Kidney epithelial cell (primary cell): ENCODE data around the gene TEX38. TPM values are rescaled to one million over a fixed set of nuclear protein-coding genes. Genes with fewer than 3 reads are reported as not detected.
"Not testable (repeated sequence)": the region's sequence is repeated elsewhere in the genome, so short reads cannot be mapped to it uniquely, and the experiment has no call there.

Source experiments
- DNase-seq: peaks from one replicate; pipeline ENCODE4 v3.0.0-alpha.2; 2010; ENCODE audit warnings: low read depth
- H3K27me3 ChIP-seq: 2 replicates; pipeline ENCODE4 v1.6.0; 2011; ENCODE audit warnings: low read length; ENCODE audit not compliant: control insufficient read depth, insufficient read depth
- H3K36me3 ChIP-seq: 2 replicates; pipeline ENCODE4 v1.5.1; 2011; ENCODE audit warnings: low read length; ENCODE audit not compliant: control insufficient read depth, insufficient read depth
- H3K4me3 ChIP-seq: 2 replicates; pipeline ENCODE4 v1.5.1; 2011; ENCODE audit warnings: low read depth, mild to moderate bottlenecking, control low read depth, low read length
- CTCF ChIP-seq: IDR thresholded peaks from 2 replicates; pipeline ENCODE4 v1.5.1; 2011; ENCODE audit warnings: mild to moderate bottlenecking, moderate library complexity, low read length, control low read depth, inconsistent platforms; ENCODE audit not compliant: insufficient read depth, poor library complexity, severe bottlenecking
- total RNA-seq: library from RNA; depleted of rRNA; stranded (reverse); fragments of >200 nt; gene quantifications from 2 replicates; pipeline ENCODE4 v1.2.3, GENCODE V29; 2015

Gene TEX38
- total RNA-seq, 1 donor from 2014 or later, result not detected

GRCh38 chr1:46645815-46646214, 25.8 kb upstream of the TEX38 start:
- no peak overlapping the region for H3K4me3 ChIP-seq

GRCh38 chr1:46646331-46646730, 25.3 kb upstream of the TEX38 start:
- TF ChIP-seq CTCF, result no peak
- H3K4me3 ChIP-seq, result no peak overlapping the region
- DNase-seq, result no peak
- no peaks in the 10 kb centered on the region for H3K36me3 ChIP-seq
- no peaks in the 10 kb centered on the region for H3K27me3 ChIP-seq

More at GRCh38 chr1:46645815-46646214, 25.8 kb upstream of the TEX38 start:
- TF ChIP-seq CTCF, result no peak
- Histone ChIP-seq H3K36me3 (no peaks in the 10 kb centered on the region), H3K27me3 (no peaks in the 10 kb centered on the region)
- no peak for DNase-seq

- no peak for TF ChIP-seq CTCF
- no peak for DNase-seq
- no peak overlapping the region for H3K4me3 ChIP-seq
- no peaks in the 10 kb centered on the region for H3K36me3 ChIP-seq
- no peaks in the 10 kb centered on the region for H3K27me3 ChIP-seq
Observed at GRCh38 chr1:46646844-46647243, 24.8 kb upstream of the TEX38 start.

- DNase-seq, result no peak
- Histone ChIP-seq H3K4me3 (no peak overlapping the region), H3K36me3 (no peaks in the 10 kb centered on the region), H3K27me3 (no peaks in the 10 kb centered on the region)
- no peak for TF ChIP-seq CTCF
Observed at GRCh38 chr1:46647611-46648010, 24.0 kb upstream of the TEX38 start.

- DNase-seq, result no peak
- Histone ChIP-seq H3K27me3 (no peaks in the 10 kb centered on the region), H3K36me3 (no peaks in the 10 kb centered on the region), H3K4me3 (no peak overlapping the region)
- no peak for TF ChIP-seq CTCF
Observed at GRCh38 chr1:46649764-46650163, 21.9 kb upstream of the TEX38 start.

- no peaks in the 10 kb centered on the region for H3K36me3 ChIP-seq
- no peak overlapping the region for H3K4me3 ChIP-seq
- DNase-seq, result no peak
- no peaks in the 10 kb centered on the region for H3K27me3 ChIP-seq
- TF ChIP-seq CTCF, result no peak
Observed at GRCh38 chr1:46650491-46650890, 21.2 kb upstream of the TEX38 start.

- H3K36me3 ChIP-seq, H3K27me3 ChIP-seq, H3K4me3 ChIP-seq, DNase-seq: not testable (repeated sequence)
Observed at GRCh38 chr1:46651152-46651551, 20.5 kb upstream of the TEX38 start.
